Cardiac muscle cell (in vitro differentiated cells and primary cell): ENCODE measurements around the gene DTX1. TPM values are rescaled to one million over a fixed set of nuclear protein-coding genes. Genes with fewer than 3 reads are reported as not detected.

Experiments
- DNase-seq, 2 donors: peaks; one replicate each; pipeline versions ENCODE4 v3.0.0 to v3.0.0-alpha.2; 2010 to 2017; ENCODE audit warnings: low read depth in 1 of 2, low spot score in 1 of 2
- H3K27ac ChIP-seq: fragments of 200-600 bp; sonication (generic); 2 replicates; pipeline ENCODE4 v1.5.1; 2016
- H3K27me3 ChIP-seq: fragments of 200-600 bp; sonication (generic); 2 replicates; pipeline ENCODE4 v1.6.0; 2016; ENCODE audit warnings: control low read depth
- H3K36me3 ChIP-seq: fragments of 200-600 bp; sonication (generic); 2 replicates; pipeline ENCODE4 v1.5.1; 2016; ENCODE audit warnings: control low read depth
- H3K4me1 ChIP-seq: fragments of 200-600 bp; sonication (generic); 2 replicates; pipeline ENCODE4 v1.8.1; 2017; ENCODE audit warnings: low read depth, mild to moderate bottlenecking, mixed run types
- H3K4me3 ChIP-seq: fragments of 200-600 bp; sonication (generic); 2 replicates; pipeline ENCODE4 v1.5.1; 2016; ENCODE audit warnings: mild to moderate bottlenecking
- H3K9me3 ChIP-seq: fragments of 200-600 bp; sonication (generic); 2 replicates; pipeline ENCODE4 v1.5.1; 2017; ENCODE audit warnings: low read depth, mild to moderate bottlenecking, control low read depth
- CTCF ChIP-seq: IDR thresholded peaks from 2 replicates; pipeline ENCODE4 v1.5.1; 2012; ENCODE audit warnings: low read depth, mild to moderate bottlenecking, low read length
- polyA plus RNA-seq: library from polyadenylated mRNA; unstranded; fragments of >200 nt; fragmentation: Nextera tagmentation; extraction: Ambion mirVana; gene quantifications from 2 replicates; pipeline ENCODE4 v1.2.1, GENCODE V29; 2016
- total RNA-seq: library from RNA; depleted of rRNA; stranded (reverse); fragments of >200 nt; gene quantifications from 2 replicates; pipeline ENCODE4 v1.2.3, GENCODE V29; 2016

DTX1 gene
- total and polyA plus RNA-seq, 2 experiments from 2014 or later: 0.46 to 0.48 TPM

DNA sequence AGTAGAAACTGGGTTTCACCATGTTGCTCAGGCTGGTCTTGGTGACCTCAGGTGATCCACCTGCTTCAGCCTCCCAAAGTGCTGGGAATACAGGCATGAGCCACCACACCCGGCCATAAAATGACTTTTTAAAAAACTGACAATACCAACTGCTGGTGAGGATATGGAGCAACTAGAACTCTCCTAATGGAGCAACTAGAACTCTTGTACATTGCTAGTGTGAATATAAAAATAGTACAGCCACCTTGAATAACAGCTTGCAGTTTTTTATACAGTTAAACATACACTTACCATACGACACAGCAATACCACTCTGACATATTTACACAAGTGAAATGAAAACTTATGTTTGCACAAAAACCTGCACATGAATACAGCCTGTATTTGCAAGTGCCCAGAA lies 90.5 kb downstream of the DTX1 start:
- no peak overlapping the region for H3K4me3 ChIP-seq
- no peak for TF ChIP-seq CTCF
- H3K27ac ChIP-seq: no peak overlapping the region
- no peak for DNase-seq
- peaks cover 10% of the 10 kb centered on the region for H3K27me3 ChIP-seq
- H3K36me3 ChIP-seq: no peaks in the 10 kb centered on the region
- H3K4me1 ChIP-seq: no peaks in the 10 kb centered on the region
- no peaks in the 10 kb centered on the region for H3K9me3 ChIP-seq

Other genes with a start within 250 kb of the DTX1 start
- gene OAS1, start 149.8 kb upstream of the DTX1 start, total RNA-seq: not detected in 2 replicates
- not detected in 2 replicates for gene OAS1, start 149.8 kb upstream of the DTX1 start, polyA plus RNA-seq
- 0.04 and 0.36 TPM in 2 replicates for gene OAS3, start 118.3 kb upstream of the DTX1 start, total RNA-seq
- gene OAS3, start 118.3 kb upstream of the DTX1 start, polyA plus RNA-seq: 0.59 TPM in 1 of 2 replicates, not detected in the other
- not detected in 2 replicates for gene OAS2, start 78.2 kb upstream of the DTX1 start, total RNA-seq
- not detected in 2 replicates for gene OAS2, start 78.2 kb upstream of the DTX1 start, polyA plus RNA-seq
- 0.32 and 0.33 TPM in 2 replicates for gene RASAL1, start 79.0 kb downstream of the DTX1 start, total RNA-seq
- gene RASAL1, start 79.0 kb downstream of the DTX1 start, polyA plus RNA-seq: 0.24 TPM in 1 of 2 replicates, not detected in the other
- gene CFAP73, start 93.0 kb downstream of the DTX1 start, total RNA-seq: not detected in 2 replicates
- not detected in 2 replicates for gene CFAP73, start 93.0 kb downstream of the DTX1 start, polyA plus RNA-seq
- 72.6 and 148 TPM in 2 replicates for gene DDX54, start 128.7 kb downstream of the DTX1 start, total RNA-seq
- gene DDX54, start 128.7 kb downstream of the DTX1 start, polyA plus RNA-seq: 49.2 and 59.7 TPM in 2 replicates
- 40.7 and 44.4 TPM in 2 replicates for gene RITA1, start 129.0 kb downstream of the DTX1 start, total RNA-seq
- gene RITA1, start 129.0 kb downstream of the DTX1 start, polyA plus RNA-seq: 36.1 and 39.7 TPM in 2 replicates
- gene TPCN1, start 164.7 kb downstream of the DTX1 start, total RNA-seq: 11.1 and 24.2 TPM in 2 replicates
- gene TPCN1, start 164.7 kb downstream of the DTX1 start, polyA plus RNA-seq: 13.4 and 31.1 TPM in 2 replicates